Neural crest cell (in vitro differentiated cells): ENCODE measurements around the gene SMIM17. TPM values are rescaled to one million over a fixed set of nuclear protein-coding genes. Genes with fewer than 3 reads are reported as not detected.
A peak's percentile ranks its signal among the peaks of the same experiment; 100 is the strongest.

Source experiments
- DNase-seq: peaks from one replicate; pipeline ENCODE4 v3.0.0; 2021; ENCODE audit warnings: low read depth, mixed read lengths, low spot score
- H3K27ac Mint-ChIP-seq: one replicate; pipeline ENCODE4 v1.8.0; 2021; ENCODE audit warnings: mild to moderate bottlenecking, mixed read lengths; ENCODE audit not compliant: unreplicated experiment
- H3K27me3 Mint-ChIP-seq: 2 replicates; pipeline ENCODE4 v1.8.0; 2021; ENCODE audit warnings: low read depth, mild to moderate bottlenecking, mixed read lengths
- H3K36me3 Mint-ChIP-seq: 2 replicates; pipeline ENCODE4 v1.8.0; 2021; ENCODE audit warnings: low read depth, mild to moderate bottlenecking, mixed read lengths
- H3K4me1 Mint-ChIP-seq: 2 replicates; pipeline ENCODE4 v1.8.0; 2021; ENCODE audit warnings: mixed read lengths
- H3K4me3 Mint-ChIP-seq: one replicate; pipeline ENCODE4 v1.8.0; 2021; ENCODE audit warnings: mild to moderate bottlenecking, mixed read lengths
- H3K9me3 Mint-ChIP-seq: 2 replicates; pipeline ENCODE4 v1.8.0; 2021; ENCODE audit warnings: mixed read lengths
- total RNA-seq: library from RNA; stranded (reverse); gene quantifications from 2 replicates; pipeline ENCODE4 v1.2.1, GENCODE V29; 2021
- TF ChIP-seq, protein P1 (sequence below): fragments of 200-600 bp; sonication (generic); conservative IDR thresholded peaks from 2 replicates; pipeline ENCODE4 v1.5.0; 2021; ENCODE audit warnings: antibody characterized with exemption, mild to moderate bottlenecking

Gene SMIM17
- total RNA-seq, 1 donor from 2014 or later, result 0.89 TPM

- Mint-ChIP-seq H3K4me1 (peaks cover 12% of the 10 kb centered on the region), H3K36me3 (peaks cover 64% of the 10 kb centered on the region), H3K9me3 (peaks cover 29% of the 10 kb centered on the region), H3K4me3 (peak overlapping the region; percentile 94), H3K27ac (no peak overlapping the region), H3K27me3 (no peaks in the 10 kb centered on the region)
- DNase-seq, result no peak
- TF ChIP-seq, protein P1, sequence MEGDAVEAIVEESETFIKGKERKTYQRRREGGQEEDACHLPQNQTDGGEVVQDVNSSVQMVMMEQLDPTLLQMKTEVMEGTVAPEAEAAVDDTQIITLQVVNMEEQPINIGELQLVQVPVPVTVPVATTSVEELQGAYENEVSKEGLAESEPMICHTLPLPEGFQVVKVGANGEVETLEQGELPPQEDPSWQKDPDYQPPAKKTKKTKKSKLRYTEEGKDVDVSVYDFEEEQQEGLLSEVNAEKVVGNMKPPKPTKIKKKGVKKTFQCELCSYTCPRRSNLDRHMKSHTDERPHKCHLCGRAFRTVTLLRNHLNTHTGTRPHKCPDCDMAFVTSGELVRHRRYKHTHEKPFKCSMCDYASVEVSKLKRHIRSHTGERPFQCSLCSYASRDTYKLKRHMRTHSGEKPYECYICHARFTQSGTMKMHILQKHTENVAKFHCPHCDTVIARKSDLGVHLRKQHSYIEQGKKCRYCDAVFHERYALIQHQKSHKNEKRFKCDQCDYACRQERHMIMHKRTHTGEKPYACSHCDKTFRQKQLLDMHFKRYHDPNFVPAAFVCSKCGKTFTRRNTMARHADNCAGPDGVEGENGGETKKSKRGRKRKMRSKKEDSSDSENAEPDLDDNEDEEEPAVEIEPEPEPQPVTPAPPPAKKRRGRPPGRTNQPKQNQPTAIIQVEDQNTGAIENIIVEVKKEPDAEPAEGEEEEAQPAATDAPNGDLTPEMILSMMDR, result no peak
Measured at GRCh38 chr19:56597696-56598095, 45.3 kb upstream of the SMIM17 start.

DNA sequence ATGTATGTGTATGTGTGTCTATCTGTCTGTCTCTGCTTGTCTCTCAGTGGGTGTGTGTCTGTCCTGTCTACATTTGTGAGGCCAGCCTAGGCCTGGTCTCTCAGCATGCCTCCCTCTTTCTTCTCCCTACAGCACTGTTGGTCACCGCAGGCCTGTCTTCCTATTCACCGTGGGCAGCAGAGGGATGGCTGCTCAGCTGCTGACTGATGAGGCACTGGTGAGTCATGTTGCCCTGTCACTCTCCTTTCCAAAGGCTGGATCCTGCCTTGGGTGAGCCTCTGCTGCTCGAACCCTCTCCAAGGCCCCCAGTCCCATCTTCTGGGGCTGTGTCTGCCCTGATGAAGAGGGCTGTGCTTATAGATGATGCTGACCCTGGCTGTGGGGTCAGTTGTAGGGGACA is 41.6 kb upstream of the SMIM17 start:
- Mint-ChIP-seq H3K27me3 (no peaks in the 10 kb centered on the region), H3K9me3 (peaks cover 34% of the 10 kb centered on the region), H3K27ac (no peak overlapping the region), H3K4me3 (no peak overlapping the region), H3K4me1 (peaks cover 1% of the 10 kb centered on the region), H3K36me3 (peaks cover 89% of the 10 kb centered on the region)
- TF ChIP-seq, protein P1, result no peak
- no peak for DNase-seq

- H3K4me3 Mint-ChIP-seq, result no peak overlapping the region
- no peaks in the 10 kb centered on the region for H3K27me3 Mint-ChIP-seq
- H3K4me1 Mint-ChIP-seq, result no peaks in the 10 kb centered on the region
- no peak overlapping the region for H3K27ac Mint-ChIP-seq
- H3K9me3 Mint-ChIP-seq, result peaks cover 34% of the 10 kb centered on the region
- TF ChIP-seq, protein P1, result no peak
- peaks cover 89% of the 10 kb centered on the region for H3K36me3 Mint-ChIP-seq
- no peak for DNase-seq
Measured at GRCh38 chr19:56603829-56604228, 39.1 kb upstream of the SMIM17 start.

DNA sequence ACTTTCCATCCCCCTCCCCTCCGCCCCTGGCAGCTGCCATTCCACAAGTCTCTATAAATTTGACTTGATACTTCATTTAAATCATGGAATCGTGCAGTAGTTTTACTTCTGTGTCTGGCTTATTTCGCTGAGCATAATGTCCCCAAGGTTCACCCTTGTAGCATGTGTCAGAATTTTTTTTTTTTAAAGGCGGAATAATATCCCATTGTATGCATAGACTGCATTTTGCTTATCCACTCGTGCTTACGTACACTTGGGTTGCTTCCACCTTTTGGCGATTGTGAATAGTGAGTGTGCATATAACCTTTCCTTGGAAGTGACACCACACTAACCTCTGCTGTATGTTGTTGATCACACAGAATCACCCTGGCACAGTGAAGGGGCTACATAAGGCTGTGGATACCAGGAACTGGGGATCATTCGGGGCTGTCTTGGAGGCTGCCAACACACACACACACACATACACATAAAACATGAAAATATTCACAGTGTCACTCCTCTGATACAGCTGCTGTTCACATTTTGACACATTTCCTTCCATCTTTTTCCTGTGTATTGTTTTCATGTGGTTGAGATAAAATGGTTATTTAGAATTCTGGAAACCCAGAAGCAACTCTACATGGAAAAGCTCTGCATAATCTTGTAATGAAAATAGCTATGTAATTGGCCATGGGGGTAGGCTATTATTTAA is 34.5 kb upstream of the SMIM17 start:
- DNase-seq, result no peak
- H3K27ac Mint-ChIP-seq, result no peak overlapping the region
- no peak overlapping the region for H3K4me3 Mint-ChIP-seq
- no peaks in the 10 kb centered on the region for H3K4me1 Mint-ChIP-seq
- no peaks in the 10 kb centered on the region for H3K27me3 Mint-ChIP-seq
- peaks cover 88% of the 10 kb centered on the region for H3K36me3 Mint-ChIP-seq
- TF ChIP-seq, protein P1, result no peak
- H3K9me3 Mint-ChIP-seq, result peaks cover 32% of the 10 kb centered on the region

- TF ChIP-seq, protein P1, result no peak
- H3K4me3 Mint-ChIP-seq, result no peak overlapping the region
- H3K27ac Mint-ChIP-seq, result no peak overlapping the region
- peaks cover 39% of the 10 kb centered on the region for H3K9me3 Mint-ChIP-seq
- no peak for DNase-seq
- H3K27me3 Mint-ChIP-seq, result no peaks in the 10 kb centered on the region
- no peaks in the 10 kb centered on the region for H3K4me1 Mint-ChIP-seq
- H3K36me3 Mint-ChIP-seq, result peaks cover 90% of the 10 kb centered on the region
Measured at GRCh38 chr19:56611288-56611687, 31.7 kb upstream of the SMIM17 start.
